LNCaP clone FGC (cell line): Measurements from ENCODE around the gene GSK3B.

Experiments used
- DNase-seq: peaks from one replicate; pipeline ENCODE4 v3.0.0-alpha.2; 2011; ENCODE audit warnings: low read depth
- H3K4me3 ChIP-seq: 2 replicates; pipeline ENCODE4 v1.5.1; 2011; ENCODE audit warnings: mild to moderate bottlenecking, low read depth, low read length, control low read depth
- CTCF ChIP-seq: IDR thresholded peaks from 2 replicates; pipeline ENCODE4 v1.5.1; 2012; ENCODE audit warnings: mild to moderate bottlenecking; ENCODE audit not compliant: control insufficient read depth, insufficient read depth; ENCODE audit errors: extremely low read depth

GSK3B gene

GRCh38 chr3:120029749-120030148 is 64.5 kb downstream of the GSK3B start:
- no peak for TF ChIP-seq CTCF

DNA sequence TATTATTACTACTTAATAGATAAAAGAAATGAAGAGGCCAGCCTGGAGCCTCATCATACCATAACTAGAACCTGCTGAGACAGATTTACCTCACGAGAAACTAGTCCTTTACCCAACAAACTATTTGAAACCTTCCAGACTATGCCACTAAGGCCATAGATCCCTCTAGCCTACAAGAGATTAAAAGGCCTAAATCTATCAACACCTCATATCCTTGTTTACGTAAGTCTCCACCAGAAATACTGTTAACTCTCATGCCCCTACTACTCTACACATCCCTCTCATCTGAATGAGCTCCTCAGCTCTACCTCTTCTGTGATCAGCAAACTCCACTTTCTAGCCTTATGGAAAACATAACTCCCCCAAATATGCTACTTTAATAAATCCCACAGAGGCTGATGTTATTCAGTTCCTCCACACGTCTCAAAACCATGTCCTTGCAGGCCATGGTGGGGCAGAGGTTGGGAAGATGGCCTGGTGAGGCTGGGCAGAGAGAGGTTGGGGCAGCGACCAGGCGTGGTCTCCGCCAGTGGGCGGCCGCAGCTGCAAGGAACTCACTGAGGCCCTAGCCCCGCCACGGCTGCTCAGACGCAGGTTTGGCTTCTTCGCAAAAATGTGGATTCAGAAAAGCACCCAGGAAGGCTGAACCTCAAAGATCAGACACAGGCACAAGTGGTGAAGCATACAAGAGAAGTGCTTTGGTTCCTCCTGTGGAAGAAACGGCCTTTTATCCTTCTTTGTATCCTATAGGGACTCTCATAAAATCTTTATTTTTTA is 65.8 kb downstream of the GSK3B start:
- no peak for DNase-seq
- H3K4me3 ChIP-seq, result no peak overlapping the region

More at GRCh38 chr3:120029749-120030148, 64.5 kb downstream of the GSK3B start:
- H3K4me3 ChIP-seq, result no peak overlapping the region
- no peak for DNase-seq

DNA sequence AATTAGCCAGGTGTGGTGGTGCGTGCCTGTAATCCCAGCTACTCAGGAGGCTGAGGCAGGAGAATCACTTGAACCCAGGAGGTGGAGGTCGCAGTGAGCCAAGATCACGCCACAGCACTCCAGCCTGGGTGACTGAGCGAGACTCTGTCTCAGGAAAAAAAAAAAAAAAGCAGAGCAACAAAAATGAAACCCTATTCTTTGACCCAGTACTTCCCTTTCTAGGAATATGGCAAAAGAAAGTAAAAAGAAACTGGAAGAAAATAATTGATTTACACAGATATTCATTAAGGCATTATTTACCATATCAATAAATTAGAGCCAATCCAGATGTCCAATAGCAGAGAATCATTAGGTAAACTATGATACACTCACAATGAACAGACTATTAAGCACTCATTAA is 67.0 kb downstream of the GSK3B start:
- DNase-seq, result no peak
- H3K4me3 ChIP-seq, result no peak overlapping the region
- TF ChIP-seq CTCF, result no peak

More for the DNA sequence above, 65.8 kb downstream of the GSK3B start:
- TF ChIP-seq CTCF, result no peak

- DNase-seq, result no peak
- H3K4me3 ChIP-seq, result no peak overlapping the region
- no peak for TF ChIP-seq CTCF
Observed at GRCh38 chr3:120025520-120025919, 68.7 kb downstream of the GSK3B start.

- no peak for DNase-seq
- TF ChIP-seq CTCF, result no peak
- no peak overlapping the region for H3K4me3 ChIP-seq
Observed at GRCh38 chr3:120024103-120024502, 70.1 kb downstream of the GSK3B start.

- TF ChIP-seq CTCF, result no peak
- no peak overlapping the region for H3K4me3 ChIP-seq
- DNase-seq, result no peak
Observed at GRCh38 chr3:120022729-120023128, 71.5 kb downstream of the GSK3B start.

- no peak overlapping the region for H3K4me3 ChIP-seq
- TF ChIP-seq CTCF, result no peak
- DNase-seq, result no peak
Observed at GRCh38 chr3:120021523-120021922, 72.7 kb downstream of the GSK3B start.
